HG02938 (cell line): ENCODE measurements around the gene RMRP.
A peak's percentile ranks its signal among the peaks of the same experiment; 100 is the strongest.

Experiments used
- ATAC-seq: cut with Tn5 transposase; IDR thresholded peaks from one replicate; pipeline ENCODE4 v1.9.1; 2021; ENCODE audit warnings: mild to moderate bottlenecking, moderate library complexity; ENCODE audit not compliant: unreplicated experiment

The RMRP gene

DNA sequence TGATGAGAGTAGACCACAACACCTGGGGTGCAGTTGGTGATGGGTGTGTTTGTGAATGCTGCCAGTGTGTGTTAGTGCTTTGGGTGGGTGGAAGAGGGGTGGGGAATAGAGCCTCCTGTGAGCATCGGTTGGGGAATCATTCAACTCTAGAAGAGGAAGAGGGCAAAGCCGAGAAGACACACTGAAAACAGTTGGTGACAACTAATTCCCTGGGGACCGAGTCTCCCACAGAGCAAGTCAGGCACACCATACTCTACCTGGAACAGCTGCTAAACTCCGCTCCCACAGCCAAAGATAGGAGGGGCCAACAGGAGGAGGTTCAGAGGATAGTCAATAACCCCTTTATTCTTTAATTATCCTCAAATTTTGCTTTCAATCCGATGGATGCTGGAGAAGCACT lies 8.7 kb upstream of the RMRP start:
- no peak for ATAC-seq

DNA sequence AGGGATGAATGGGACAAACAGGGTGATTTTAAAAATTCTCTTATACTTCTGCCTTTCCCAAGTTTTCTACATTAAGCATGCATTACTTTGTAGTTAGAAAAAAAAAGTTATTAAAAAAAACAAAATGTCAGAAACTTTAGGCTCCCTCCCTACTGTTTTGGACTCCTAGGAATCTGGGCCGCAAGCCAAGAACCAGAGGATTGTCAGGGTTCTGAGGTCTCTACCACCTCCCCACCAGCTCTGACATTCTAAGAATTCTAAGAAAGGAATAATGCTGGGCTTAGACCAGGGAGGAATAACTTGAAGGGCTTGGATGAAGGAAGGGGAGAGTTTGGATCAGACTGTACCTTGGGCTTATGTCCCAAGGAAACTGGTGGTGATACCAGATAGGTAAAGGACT lies 8.2 kb upstream of the RMRP start:
- ATAC-seq = no peak

DNA sequence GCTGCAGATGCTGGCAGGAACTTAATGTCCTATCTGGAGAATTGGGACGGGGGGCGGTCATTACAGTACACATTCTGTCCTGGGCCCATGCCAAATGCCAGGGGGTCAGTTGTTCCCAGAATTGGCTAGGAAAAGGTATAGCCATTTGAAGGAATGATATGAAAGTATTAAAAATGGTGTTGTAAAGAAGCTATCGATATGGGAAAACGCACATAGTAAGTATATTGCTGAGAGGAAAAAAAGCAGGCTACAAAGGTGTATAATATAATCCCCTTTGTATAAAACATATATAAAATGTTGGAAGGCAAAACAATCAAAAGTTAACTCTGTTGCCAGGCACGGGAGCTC lies 7.6 kb upstream of the RMRP start:
- no peak for ATAC-seq

DNA sequence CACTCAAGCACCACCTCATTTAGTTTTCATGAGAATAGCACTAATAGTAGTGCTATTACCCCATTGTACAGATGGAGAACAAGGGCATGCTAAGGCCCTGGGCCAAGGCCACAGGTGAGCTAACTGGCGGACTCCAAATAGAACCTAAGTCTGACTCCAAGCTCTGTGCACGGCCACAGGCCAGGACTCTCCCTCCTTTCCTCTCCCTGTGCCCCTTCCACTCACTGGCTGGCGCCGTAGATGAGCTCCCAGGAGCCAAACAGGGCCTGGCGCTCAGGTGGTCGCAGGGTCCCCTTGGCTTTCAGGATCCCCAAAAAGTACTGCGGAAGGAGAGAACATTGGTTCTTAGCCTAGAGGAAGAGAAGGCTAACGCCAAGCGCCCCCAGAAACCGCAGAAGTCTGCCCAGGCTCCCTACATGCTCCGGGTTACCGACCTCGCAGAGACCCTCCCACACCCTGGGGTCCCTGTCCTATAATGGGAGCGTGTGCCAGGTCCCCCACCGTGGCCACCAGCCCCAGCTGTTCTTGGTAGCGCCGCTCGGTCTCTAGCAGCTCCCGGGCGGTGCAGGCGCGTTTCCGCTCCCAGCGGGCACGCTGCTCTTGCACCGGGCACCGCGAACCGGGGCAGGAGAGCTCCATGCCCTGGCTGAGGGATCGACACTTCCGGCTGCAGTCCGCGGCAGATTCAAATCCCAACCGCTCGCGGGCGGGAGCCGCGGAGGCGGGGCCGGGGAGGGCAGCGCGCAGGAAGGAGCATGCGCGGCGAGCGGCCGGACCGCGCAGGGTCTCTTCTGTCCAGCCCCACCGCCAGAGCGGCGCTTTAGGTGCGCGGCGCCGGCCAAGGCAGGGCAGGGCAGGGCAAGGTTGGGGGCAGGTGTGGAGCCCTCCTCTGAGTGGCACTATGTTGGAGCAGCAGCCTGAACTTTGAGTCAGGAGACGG lies 7.0 kb upstream of the RMRP start, which contains the start of gene ARHGEF39:
TSS of gene ARHGEF39 (minus strand) at position 665 of the 940 bp plus-strand sequence. CDS start at position 639, 26 bp downstream.
- ATAC-seq = peak; percentile 65

DNA sequence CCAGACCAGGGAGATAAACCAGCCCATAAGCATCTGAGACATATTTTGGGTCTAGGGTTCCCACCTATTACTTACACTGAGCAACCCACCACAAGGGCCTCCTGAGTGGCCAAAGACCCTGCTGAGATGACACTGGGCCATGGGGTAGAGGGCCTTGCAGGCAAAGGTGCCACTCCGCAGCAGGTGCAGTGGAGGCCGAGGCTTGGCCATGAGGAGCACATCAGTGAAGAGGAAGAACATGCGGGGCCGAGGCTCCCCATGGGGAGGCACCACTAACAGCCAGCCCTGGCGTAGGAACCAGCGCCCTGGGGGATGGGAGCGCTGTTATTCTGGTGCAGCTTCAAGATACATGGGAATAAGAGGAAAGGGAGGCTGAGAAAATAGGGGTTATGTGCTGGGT lies 4.6 kb upstream of the RMRP start:
- no peak for ATAC-seq

DNA sequence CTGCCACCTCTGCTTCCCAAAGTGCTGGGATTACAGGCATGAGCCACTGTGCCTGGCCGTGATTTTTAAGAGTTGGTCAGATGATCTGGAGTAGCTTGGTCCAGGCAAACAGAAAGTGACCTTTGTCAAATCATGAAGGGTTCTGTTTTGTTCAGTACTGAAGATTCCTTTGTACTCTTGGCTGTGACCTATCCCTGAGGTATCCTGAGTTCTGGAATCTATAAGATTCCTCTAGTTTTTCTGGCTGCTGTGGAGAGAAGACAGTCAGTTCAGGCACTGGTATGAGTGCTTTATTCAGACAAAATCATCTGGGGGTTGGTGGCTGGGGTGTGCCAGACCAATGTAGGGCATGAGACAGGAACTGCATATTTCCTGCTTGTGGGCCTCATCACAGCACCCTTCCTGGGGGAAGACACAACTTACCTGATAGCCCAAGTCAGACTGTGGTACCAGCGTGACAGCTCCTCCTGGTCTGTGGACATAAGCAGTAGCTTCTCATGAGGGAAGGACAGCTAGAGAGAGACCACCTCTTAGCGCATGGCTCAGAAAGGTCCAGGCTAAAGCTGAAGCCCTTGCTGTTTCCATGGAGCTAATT lies 4.0 kb upstream of the RMRP start:
- no peak for ATAC-seq

DNA sequence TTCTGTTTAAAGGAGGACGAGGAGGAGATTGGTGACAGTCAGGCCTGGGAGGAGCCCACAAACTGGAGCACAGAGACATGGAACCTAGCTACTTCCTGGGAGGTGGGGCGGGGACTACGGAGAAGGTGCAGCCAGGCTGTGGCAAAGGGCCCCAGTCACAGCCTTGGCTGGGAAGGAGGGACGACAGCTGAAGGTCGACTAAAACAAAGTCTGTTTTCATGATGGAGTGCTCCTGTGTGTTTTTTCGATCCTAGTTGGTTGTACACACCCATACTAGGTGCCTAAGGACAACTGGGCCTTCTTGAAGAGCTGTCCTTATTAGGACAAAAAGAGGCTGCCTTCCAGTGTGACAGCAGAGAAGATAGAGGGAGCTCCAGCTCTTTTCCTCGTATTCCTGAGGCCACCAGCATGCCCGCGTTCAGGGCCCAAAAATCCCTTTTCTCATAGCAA lies 3.2 kb upstream of the RMRP start:
- no peak for ATAC-seq

DNA sequence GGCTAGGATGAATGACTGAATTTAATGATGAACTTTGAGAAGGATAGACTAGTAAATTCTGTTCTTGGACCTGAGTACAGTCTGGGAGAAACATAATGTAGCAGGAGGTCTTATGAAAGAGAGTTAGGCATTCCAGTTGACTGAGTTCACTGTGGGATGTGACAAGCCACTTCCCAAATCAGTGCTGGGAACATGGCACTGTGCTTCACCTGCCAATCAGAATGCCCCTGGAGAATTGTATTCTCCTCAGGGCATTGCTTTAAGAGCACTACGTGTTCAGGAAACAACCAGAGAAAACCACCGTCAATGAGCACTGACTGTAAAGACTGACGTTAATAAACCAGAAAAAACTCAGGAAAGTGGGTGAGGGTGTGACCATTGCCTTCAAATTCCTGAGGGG lies 1.5 kb upstream of the RMRP start:
- ATAC-seq = no peak

DNA sequence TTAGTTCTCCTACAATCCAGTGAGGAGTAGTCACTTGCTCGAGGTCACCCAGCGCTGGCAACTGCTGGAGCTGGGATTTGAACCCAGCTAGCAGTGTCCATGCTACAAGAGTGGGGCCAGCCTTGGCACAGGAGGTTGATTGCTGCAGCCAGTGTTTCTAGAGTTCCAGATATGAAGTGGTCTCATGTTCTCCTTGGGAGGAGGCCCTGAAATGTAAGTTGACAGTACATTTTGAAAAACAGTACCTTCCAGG lies 1.1 kb upstream of the RMRP start:
- ATAC-seq = no peak

DNA sequence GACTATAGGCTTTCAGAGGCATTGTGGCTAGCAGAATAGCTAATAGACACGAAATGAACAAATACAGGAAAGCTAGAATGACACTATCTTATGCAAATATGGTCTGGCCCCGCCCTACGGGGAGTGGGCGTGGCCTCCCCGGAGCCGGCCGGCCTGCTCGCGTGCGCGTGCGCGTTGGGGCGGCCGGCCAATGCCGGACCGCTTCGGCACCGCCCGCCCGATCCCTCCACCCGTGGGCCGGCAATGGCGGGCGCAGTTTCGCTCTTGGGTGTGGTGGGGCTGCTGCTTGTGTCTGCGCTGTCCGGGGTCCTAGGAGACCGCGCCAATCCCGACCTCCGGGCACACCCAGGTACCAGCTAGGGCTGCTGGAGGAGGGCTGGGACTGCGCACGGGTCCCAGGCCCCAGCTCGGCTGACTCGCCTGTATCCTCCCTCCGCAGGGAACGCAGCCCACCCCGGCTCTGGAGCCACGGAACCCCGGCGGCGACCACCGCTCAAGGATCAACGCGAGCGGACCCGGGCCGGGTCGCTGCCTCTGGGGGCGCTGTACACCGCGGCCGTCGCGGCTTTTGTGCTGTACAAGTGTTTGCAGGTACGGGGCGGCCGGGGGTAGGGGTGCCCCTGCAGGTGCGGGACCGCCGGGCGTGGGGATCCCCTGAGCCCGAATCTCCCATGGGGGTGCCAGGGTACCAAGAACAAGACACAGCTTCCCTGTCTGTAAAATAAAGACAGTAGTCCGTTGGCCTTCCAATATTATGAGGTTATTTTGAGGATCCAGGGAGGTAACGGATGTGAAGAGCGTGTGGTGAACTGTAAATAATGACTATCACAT lies 533 bp upstream of the RMRP start, which contains the start of gene CCDC107:
TSS of gene CCDC107 (plus strand) at position 156 of the 831 bp plus-strand sequence. CDS start at position 244, 88 bp downstream.
- ATAC-seq = peak; percentile 58

DNA sequence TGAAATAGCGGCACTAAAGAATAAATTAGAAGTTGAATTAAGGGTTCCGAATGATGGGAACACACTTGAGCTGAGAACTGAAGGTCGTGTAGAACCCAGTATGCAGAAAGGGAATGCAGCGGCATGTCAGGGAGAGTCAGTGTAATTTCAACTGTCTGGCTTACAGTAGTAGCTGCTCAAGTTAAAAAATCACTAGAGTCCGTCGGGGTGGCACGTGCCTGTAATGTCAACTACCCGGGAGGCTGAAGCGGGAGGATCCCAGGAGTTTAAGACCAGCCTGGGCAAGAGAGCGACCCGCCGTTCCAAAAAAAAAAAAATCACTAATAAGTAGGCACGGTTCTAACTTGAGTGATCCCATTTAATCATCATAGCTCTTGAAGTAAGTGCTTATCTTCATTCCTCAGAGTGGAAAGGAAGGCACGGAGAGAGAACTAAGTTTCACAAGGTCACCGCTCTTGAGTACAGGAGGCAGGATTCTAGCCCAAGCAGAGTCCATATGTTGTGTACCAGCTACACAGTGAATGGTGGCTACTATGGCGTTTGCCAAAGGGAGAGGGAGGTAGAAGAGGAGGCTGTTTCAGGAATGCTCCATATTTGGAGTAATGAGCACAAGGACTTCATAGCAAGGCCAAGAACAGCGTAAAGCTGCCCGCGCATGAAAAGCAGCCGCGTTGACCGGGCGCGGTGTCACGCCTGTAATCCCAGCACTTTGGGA lies 831 bp downstream of the RMRP start:
- ATAC-seq = no peak

DNA sequence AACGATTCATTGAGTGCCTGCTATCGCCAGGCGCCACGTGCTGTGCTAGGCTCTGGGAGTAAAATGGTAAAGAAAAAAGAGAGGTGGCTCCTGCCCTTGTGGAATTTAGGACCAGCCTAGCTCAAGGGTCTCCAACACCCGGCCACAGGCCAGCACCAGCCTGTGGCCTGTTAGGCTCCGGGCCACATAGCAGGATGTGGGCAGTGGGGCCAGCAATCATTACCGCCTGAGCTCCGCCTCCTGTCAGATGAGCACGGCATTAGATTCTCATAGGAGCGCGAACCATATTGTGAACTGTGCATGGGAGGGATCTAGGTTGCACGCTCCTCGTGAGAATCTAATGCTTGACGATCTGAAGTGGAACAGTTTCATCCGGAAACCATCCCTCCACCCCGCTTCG lies 1.5 kb downstream of the RMRP start:
- ATAC-seq = no peak

DNA sequence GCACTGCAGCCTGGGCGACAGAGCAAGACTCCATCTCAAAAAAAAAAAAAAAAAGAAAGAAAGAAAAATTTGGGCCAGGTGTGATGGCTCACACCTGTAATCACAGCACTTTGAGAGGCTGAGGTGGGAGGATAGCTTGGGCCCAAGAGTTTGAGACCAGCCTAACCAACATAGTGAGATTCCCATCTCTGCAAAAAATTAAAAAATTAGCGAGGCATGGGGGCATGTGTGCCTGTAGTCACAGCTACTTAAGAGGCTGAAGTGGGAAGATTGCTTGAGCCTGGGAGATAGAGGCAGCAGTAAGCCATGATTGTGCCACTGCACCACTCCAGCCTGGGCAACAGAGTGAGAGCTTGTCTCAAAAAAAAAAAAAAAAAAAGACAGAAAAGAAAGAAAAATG lies 4.2 kb downstream of the RMRP start:
- ATAC-seq = no peak

DNA sequence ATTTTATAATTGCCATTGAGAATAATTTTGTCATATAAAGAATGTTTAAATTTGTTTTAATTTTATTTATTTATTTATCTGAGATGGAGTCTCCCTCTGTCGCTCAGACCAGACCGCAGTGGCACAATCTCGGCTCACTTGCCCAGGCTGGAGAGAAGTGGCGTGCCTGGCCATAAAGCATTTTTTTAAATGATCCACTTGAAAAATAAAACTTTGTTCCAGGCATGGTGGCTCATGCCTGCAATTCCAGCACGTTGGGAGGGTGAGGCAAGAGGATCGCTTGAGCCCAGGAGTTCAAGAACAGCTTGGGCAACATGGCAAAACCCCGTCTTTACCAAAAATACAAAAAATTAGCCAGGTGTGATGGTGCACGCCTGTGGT lies 5.0 kb downstream of the RMRP start:
- no peak for ATAC-seq

DNA sequence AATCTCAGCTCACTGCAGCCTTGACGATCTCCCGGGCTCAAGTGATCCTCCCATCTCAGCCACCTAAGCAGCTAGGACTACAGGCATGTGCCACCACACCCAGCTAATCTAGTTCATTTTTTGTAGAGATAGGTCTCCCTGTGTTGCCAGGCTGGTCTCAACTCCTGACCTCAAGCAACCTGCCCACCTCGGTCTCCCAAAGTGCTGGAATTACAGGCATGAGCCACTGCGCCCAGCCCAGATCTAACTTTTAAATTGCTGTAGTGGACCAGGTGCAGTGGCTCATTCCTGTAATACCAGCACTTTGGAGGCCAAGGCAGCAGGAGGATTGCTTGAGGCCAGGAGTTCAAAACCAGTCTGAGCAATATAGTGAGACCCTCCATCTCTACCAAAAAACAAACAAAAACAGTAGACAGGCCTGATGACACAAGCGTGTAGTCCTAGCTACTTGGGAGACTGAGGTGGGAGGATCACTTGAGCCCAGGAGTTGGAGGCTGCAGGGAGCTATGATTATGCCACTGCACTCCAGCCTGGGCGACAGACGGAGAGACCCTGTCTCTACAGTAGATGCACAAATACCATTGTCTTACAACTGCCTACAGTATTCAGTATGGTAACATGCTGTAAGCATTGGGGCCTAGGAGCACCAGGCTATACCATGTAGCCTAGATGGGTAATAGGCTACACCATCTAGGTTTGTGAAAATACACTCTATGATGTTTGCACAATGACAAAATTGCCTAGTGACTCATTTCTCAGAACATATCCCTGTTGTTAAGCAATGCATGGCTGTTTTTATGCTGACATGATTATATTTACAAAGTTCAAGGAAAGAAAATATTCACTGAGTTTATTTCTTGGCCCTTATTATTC lies 5.6 kb downstream of the RMRP start:
- ATAC-seq = no peak

DNA sequence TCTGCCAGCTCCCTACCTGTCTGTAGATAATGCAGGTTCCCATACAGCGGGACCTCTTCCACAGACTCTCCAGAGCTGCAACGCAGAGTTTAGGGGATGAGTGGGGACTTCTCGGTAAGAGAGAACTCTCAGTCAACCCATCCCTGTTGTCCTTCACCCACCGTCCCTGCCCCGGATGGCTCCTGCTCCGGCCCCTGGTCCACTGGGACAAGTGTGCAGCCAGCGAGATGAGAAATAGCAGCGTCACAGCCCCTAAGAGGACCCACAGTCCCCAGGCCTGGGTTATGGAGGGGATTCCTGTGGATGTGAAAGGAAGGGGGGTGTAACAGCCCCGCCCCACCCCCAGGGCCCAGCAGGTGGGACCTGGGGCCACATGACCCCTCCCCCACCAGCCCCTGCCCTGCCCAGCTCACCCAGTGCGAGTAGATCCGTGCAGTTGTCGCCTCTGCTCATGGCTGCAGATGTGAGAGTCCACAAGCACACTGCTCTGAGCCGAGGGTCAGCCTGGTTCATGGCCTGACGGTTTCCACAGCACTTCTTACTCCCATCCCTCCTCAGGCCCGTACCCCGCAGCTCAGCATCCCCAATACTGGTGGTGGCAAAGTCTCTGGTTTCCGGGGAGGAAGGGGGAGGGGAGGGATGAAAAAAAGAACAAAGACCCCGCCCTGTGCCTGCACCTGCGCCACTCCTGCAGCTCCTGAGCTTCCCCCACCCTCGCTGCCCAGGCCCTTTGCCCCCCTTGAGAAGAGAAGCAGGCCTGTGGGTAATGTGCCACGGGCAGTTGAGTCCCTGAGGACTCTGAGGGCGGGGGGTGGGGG lies 7.3 kb downstream of the RMRP start, which contains the start of gene SIT1:
TSS of gene SIT1 (minus strand) at position 591 of the 818 bp plus-strand sequence. CDS start at position 513, 78 bp downstream.
- ATAC-seq = no peak

DNA sequence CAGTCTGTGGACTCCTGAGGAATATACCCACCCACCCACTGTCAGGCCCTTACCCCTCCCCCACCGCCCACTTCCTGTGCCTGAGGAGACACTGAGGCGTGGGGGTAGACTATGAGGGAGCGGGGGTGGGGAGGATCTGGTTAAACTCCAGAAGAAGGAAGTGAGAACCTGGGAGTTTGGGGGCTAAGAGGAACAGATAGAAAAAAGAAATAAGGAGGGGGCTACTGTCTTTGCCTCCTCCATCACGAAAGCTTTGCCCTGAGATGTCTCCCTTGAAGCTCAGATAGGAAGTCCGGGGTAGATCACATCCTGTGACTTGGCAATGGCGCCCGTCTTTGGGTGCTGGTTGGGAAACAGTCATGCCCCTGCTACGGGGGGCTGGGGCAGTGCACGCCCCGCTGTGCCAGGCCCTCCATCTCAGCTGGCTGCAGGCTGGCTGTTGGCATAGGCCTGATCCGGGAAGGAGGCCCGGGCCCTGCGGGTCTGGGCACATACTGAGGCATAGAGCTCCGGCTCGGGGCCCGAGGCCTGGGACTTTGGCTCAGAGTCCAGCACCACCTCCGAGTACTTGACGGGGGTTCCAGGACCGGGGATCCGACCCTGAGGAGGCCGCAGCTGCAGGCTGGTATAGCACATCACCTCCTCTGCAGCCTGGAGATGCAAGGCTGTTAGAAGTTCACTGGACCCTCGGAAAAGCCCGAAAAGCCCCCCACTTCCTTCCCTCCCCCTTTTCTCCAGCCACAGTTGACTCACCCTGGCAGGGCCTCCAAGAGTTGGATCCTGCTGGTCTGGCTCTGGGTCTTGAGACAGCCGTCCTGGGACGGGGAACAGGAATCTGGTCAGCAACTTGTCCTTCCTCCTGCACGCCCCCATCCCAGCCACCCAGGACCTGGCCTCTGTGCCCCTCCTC lies 8.1 kb downstream of the RMRP start:
- no peak for ATAC-seq
